CD4-positive, alpha-beta T cell treated with Interleukin-12 subunit alpha and Interleukin-12 subunit beta, for 1 hour (primary cell): ENCODE results near the gene VEZF1.

ENCODE experiments used
- DNase-seq: peaks from one replicate; pipeline ENCODE4 v3.0.0-alpha.2; 2020

The VEZF1 gene

DNA sequence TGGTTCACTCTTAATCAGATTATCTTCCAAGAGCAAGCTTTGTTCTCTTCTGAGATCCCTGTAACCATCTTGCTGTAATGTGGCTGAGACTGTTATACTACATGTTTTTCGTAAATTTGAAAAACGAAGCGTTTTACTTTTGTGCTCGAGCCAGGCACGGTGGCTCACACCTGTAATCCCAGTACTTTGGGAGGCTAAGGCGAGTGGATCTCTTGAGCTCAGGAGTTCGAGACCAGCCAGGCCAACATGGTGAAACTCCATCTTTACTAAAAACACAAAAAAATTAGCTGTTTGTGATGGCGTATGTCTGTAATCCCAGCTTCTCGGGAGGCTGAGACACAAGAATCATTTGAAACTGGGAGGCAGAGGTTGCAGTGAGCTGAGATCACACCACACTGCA is 40.7 kb downstream of the VEZF1 start:
- no peak for DNase-seq

DNA sequence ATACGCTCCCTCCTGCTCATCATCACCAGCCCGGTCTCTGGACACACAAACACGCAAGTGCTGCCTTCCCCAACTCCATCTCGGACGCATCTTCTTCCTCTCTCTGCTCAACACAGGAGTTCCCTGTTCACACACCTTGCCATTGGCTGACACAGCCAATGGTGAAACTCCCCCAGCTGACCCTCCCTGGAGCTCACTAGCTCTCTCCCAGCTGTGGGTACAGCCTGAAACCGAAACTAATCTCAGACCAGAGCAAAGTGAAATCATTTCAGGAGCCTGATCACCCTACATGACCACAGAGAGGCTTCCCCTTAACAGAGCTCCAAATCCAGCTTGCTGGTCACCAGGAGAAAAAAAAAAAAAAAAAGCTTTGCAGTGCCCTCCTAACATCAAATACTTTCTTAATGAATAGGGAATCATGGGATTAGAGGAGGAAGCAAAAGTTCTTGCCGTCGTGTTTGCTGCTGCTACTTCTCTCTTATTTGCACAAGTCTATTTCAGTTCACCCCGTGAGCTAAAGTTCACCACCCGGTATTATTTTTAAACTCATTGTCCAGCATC is 41.2 kb downstream of the VEZF1 start:
- peak; percentile 54 for DNase-seq

DNA sequence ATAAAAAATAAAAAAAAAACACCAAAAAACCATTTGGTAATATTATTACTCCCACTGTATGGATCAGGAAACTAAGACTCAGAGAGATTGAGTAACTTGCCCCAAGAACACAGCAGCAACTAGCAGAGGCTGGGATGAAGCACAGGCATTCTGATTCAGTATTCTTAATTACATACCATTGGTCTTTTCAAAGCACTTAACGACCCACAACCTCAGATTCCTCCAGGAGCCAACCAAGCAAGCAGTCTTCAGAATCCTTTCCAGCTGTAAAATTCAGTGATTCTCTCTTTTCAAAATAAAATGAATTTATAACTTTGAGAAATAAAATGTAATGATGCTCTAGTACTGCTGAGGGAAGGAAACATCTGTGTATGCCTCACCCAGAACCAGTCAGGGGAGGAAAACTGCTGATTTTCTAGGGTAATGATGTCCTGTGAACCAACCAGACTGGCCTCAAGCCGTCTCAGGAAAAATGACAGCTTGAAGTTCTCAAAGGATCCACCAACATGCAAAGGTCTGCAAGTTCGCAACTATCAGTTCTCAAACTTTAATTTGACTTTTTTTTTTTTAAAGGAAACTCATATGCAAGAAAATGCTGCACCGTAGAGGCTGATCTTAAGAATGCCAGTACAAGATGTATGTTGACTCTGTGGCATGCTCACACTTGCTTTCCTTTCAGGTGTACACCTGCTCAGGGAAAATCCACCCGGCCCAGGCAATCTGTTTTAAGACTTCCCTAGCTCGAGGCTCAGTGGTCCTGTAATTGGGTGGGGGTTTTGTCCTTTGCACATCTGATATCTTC is 41.9 kb downstream of the VEZF1 start:
- no peak for DNase-seq

DNA sequence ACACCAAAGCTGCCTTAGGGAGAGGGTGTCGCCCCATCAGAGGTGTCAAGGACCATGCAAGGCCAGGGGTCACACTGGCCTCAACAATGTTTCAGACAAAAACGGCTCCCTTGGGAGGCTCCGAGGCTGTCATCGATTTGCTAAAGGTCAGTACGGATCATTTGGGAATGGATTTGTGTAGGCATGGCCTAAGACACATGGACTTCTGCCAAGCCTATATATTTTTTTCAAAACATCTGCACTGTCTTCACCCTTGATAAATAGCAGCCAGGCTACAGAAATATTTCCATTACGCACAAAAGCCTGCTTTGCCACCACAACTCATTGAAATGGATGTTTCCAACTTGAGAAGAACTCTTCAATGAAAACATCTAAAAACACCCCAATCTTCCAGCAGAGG is 43.1 kb downstream of the VEZF1 start:
- no peak for DNase-seq

DNA sequence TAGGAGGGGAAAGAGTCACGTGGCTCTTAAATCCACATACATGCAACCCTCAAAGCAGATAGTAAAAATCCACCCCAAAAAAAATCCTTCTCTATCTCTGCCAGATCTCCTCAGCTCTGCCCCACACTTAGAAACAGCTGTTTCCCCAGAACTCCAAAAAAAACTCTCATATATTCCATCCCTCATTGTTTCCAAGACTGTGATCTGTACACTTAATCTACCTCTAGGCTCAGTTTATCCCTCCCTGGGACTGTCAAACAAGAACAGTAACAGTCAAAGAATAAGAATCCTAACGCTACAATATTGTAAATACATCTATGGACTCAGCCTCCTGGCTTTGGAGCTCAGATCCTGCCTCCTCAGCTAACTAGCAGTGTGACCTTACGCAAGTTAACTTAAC is 44.4 kb downstream of the VEZF1 start:
- no peak for DNase-seq

DNA sequence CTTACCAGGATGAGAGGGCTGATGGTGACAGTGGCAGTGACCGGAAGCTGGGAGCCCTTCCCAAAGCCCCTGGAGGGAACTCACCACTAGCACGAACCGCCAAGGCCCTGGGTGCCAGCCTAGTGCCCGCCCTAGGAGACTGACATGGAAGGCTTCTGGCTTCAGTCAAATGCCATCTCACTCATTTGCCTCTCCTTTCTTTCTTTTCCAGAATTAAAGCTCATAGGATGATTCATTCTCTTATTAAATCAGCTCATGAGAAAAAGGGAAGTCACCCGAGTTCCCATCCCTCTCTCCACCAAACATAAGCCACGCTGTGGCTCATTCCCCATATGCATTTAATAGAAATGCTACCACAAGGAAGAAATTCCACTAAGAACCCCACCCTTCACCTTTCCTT is 44.9 kb downstream of the VEZF1 start:
- DNase-seq: no peak

DNA sequence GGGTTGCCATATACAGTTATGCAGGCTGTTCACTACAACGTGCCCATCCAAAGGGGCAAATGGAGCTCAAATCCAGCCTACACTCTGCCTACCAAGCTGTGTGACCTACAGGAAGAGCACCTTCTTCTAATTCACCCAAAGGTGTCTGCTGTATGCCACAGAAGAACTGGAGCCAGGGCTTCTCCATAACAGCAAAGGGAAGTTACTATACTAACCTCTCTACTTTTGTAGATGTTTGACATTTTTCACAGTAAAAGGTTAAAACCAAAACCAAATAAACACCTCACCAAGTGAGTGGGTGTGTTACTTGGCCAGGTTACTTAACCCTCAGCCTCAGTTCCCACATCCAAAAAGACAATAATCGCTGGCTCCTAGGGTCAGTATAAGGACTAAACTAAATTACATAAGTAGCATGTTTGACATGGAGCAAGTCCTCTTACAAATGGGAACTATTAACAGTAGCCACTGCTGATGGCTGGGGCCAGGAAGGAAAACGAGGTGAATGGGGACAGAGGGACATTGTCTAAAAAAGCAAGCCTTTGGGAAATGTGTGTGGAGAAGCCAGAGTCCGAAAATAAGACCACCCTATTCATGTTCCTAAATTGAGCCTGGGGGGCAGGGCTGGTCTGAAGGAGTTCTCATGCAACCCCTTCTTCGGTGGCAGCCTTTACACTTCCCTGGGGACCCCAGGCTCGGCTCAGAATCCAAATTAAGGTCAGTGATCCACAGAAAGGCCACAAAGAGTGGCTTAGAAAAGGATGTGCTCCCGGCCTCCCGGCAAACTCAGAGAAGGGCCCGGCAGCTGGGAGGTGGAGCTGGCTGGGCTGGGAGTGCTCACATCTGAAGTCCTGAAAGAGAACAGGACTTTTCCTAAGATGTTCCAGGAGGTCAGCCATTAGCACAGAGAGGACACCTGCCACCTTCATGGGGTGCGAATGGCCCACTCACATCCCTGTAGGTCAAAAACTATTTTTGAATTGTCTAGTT is 46.4 kb downstream of the VEZF1 start:
- no peak for DNase-seq

DNA sequence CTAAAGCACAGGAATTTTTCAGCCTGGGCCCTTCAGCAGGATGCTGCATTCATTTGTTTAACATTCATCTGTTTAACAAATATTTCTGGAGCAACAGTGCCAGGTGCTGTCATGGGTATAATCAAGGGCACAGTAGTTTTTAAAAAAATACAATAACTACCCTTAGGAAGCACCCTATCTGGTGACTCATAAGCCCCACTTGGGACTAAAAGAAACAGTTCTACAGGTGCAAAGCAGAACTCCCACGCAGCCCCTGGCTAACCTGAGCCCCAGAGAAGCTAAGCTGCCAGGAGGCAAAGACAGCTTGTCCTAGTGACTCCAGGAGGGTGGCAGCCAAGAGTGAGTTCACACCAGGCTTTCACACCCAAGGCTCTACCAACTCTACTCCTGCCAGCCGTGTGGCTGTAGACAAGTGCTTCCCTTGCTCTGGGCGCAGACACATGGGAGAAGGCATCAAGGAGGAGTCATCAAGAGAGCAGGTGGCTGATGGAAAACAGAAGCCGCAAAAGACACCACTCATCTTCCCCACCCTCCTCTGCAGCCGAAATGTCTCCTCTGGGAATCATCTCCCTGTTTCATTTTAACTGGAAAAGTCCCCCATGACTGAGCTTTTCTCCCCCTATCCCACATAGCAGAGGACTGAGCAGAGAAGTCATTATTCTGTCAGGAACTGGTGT is 47.3 kb downstream of the VEZF1 start:
- DNase-seq: no peak

DNA sequence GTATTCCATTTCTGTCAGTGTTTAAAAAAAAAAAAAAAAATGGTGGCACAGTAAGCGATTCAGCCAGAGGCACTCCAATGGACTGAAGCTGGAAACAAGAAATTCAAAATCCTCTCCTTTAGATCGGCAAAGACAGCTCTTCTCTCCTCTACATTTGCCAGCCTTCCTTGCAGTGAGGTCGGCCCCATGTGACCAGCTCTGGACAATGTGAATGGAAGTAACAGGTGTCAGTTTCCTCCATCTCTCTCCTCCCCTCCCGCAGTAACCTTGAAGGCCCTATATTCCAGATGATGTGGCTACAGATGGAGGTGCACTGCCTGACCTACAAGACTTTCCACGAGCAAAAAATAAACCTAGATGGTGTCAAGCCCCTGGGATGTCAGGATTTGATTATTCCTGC is 47.8 kb downstream of the VEZF1 start:
- DNase-seq: no peak

DNA sequence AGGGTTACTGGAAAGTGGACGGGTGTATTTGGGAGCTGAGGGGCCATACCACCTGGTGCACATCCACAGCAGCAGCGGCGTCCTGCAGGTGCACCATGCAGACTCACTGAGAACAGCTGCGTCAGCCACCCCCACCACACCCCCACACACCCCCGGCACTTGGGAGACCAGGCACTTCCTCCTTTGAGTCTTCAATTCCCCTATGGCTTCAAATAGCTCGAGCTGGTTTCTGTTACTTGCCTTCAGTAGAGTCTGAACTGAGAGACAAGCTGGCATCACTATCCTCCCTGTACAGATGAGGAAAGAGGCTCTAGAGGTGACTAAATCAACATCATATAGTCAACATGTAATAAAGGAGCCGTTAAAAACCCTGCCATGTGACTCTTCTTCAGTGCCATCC is 48.3 kb downstream of the VEZF1 start:
- DNase-seq: no peak

DNA sequence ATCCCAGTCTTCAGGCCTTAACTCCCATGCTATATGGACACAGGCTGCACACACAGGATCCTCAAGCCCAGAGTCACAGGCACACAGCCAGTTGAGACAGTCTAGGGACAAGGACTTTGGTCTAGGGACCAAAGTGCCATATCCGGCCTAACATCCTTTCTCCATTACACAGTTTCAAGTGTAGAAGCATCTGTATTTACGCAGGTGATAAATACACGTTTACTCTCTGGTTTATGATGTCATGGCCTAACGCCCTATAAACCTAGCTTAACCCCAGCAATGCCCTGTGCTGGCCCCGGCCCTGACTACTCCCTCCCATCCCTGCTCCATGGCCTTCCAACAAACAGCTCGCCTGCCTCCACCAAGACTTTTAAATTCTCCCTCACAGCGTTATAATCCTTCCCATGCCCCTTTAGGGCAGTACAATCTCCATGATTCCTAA is 50.0 kb downstream of the VEZF1 start:
- DNase-seq: no peak

DNA sequence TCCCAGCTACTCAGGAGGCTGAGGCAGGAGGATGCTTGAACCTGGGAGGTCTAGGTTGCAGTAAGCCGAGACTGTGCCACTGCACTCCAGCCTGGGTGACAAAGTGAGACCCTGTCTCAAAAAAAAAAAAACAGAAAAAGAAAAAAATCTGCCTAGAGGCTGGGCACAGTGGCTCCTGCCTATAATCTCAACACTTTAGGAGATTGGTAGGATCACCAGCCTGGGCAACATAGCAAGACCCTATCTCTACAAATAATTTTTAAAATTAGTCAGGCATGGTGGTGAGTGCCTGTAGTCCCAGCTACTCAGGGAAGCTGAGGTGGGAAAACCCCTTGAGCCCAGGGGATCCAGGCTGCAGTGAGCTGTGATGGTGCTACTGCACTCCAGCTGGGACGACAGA is 50.6 kb downstream of the VEZF1 start:
- DNase-seq: no peak

DNA sequence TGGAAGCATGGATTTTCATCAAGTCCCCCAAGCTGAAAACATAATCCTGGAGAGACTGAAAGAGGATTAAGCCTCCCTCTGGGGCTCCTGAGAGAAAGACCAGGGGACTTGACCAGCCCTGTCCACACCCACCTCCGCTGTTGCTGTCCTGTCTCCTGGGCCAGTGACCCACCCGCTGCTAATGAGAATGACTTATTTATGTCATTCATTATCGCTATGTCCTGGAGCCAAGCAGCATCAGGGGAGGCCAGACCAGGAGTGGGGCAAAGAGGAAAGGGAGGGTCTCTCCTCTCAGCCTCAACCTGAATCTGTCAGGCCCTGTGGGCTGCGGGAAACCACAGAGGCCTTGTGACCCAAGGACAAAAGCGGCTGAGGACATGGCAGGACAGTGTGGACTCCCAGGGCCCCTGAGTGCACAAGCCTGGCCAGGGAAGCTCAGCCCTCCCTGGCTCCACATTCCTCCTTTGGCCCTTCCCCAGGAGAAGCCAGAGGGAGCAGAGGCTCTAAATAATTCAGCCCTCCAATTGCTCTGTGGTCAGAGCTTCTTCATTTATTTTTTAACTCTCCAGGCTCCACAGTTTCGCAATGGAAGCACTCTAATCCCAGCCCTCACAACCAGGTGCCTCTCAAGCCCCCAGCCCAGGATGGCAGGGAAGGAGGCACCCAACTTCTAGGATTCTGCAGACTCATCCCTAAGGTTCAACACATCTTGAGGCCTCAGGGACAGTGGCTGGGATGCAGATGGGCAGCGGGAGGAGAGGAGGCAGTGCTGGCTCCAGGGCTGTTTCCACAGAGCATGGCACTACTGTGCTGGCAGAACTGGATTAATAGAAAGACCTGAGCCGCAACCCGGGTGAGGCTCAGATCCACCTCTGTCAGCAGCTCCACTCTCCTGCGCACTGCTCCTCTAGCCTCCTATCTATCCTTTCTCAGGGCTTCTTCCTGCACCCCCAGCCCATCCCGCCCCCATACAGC is 51.9 kb downstream of the VEZF1 start:
- no peak for DNase-seq

DNA sequence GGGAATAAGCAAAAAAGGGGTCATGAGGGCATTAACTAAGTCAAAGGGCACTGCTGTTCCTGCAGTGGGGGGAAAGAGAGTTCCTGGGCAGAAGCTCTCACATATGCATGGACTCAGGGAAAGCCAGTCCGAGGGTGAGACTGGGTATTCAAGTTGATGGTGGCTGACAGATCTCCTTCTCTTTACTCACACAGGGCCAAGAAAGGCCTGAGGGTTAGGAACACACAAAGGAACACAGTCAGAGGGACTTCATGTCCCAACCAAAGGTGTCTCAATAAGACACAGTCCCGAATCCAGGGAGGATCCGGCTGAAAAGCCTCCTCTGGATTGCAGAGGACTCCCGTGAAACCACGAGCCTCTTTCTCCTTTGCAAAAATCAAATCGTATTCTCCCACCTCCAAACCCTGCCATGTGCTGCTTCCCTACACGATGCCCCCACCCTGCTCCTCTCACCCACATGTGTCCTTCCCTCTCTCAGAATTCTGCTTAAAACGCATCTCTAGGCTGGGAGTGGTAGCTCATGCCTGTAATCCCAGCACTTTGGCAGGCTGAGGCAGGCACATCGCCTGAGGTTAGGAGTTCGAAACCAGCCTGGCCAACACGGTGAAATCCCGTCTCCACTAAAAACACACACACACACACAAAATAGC is 56.4 kb downstream of the VEZF1 start:
- DNase-seq: no peak

DNA sequence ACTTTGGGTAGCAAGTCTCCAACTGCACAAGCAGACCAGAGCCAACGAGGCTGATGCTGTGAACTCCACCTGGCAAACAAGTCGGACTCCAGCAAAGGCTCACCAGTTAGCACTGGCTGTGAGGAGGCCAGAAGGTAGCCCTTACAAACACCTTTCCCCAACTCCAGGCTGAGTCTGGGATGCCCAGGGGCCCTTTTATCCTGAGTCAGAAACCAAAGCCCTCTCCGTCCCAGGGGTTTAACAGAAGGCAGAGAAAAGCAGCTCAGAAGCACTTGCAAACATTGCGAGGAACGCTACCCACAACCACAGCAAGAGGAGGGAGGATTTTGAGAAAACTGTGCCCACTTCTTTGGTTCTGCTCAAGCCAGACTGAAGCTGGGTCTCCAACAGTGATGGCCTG is 57.8 kb downstream of the VEZF1 start:
- DNase-seq: no peak

DNA sequence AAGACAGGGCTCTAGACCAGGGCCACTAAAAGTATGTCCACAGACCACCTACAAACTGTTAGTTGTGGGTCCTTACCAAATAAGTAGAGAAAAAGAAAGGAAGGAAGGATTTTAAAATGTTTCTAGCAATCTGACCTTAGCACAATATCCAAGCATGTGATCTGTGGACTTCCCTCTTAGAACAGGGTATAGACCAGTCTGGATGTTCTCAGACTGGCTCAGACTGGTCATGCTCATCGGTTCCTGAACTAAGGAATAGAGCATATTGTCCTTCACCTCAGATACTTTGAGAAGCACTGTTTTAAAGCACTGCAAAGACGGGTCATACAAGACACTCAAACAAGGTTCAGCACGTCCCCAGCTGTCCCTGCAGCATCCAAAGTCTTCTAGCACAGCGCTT is 58.7 kb downstream of the VEZF1 start:
- DNase-seq: no peak

DNA sequence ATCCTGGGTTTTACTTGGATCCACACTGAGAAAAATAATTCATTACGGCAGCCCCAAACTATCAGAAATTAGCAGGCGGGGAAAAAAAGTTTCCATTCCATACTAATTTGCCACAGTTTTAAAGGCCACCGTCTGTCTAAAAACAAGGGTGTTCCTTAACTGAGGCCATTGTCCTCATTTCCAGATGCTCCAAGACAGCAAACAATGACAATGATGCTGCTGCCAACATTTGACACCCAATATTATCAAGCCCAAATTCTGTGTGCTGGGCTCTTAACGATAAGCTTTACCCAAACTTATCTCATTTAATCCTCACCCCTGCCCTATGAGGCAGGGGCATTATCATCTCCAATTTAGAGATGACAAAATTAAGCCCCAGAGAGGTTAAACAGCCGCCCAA is 59.1 kb downstream of the VEZF1 start:
- no peak for DNase-seq

DNA sequence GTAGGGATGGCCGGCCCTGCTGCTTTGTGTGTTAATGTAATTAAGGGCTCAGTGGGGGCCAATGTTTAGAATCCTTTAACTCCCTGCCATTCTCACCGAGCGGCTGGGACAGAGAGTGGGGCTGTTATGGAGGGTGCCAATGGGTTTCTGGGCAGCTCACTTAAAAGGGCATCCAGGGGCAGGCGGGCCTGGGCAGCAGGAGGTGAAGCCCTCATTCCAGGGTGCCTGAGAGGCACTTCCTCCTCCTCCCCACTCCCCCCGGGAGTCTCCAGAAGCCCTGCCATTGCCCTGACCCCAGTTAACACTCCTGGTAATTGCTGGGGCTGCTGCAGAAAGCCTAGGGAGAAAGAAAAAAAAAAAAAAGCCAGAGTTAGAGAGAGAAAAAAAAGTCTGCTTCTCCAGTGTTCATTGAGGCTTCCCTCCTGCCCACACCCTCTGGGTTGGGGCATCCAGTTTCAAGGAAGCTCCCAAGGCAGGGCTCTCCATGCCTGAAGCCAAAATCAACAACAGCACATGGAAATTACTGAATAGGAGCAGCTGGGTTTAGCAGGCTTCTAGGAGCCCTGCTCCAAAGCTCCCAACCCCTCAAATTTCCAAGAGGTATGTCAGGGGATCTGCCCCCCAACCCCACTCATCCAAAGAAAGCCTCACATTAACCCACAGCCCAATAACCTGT is 60.9 kb downstream of the VEZF1 start:
- no peak for DNase-seq

DNA sequence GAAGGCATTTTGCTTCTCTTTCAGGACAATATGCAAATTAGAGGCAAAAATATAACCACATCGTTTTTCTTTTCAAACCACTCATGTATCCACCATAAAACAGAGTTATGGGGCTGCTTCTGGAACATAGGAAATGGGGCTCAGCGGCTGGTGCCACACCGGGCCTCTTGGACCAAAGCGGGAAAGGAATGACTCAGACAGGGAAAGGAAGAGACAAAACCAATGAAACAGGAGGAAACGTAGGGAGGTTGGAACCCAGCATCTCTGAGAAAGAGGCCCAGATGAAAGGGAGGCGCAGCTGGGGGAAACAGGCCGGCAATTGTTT is 61.4 kb downstream of the VEZF1 start:
- DNase-seq: no peak

DNA sequence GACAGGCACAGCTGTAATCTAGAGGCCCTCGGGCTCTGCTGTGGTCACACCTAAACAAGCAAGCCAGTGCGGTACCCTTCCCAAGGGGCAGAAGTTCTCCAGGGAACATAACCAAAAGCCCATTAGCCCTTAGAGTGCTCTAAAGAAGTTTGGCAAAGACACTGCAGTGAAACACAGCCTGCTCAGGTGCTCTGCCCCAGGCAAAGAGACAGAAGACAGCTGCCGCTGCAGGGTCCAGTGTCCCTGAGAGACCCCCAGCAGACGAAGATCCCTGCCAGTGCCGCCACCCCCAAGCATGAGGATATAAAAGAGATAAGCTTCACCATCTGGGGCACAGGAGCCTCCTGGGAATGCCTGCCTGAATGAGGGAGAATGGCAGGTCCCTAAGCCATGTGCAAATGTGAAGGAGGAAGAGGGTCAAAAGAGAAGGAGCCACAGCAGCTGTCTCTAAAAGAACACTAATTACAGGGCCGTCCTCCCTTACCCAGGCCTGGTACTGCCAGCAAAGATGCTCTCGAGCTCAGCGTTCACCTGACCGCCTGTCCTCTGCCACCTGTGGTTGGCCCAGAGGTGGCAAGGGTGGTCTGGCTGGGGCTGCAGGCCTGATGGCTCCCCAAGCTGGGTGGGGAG is 62.6 kb downstream of the VEZF1 start:
- no peak for DNase-seq
